Panc1 (cell line): ENCODE results near the gene ZNF764. TPM values are rescaled to one million over a fixed set of nuclear protein-coding genes. Genes with fewer than 3 reads are reported as not detected.

Source experiments
- ATAC-seq: fragments of 200-7000 bp; cut with Tn5 transposase; 2 replicates; pipeline ENCODE4 v1.9.1; 2020; ENCODE audit warnings: mild to moderate bottlenecking, moderate library complexity
- BruUV-seq: library from RNA; stranded (reverse); fragments of 400-500 nt; replicated peaks from 2 replicates; lab custom pipeline; 2021; lab: Mats Ljungman, UMichigan
- CTCF ChIA-PET: fragments of 300-600 bp; sonication (Branson Sonifier 250); formaldehyde crosslinking; loops from one replicate; lab custom pipeline; 2022; ENCODE audit warnings: antibody characterized with exemption; lab: Charles Lee
- POLR2A ChIA-PET: fragments of 300-600 bp; sonication (Branson Sonifier 250); formaldehyde crosslinking; loops from one replicate; lab custom pipeline; 2022; ENCODE audit warnings: antibody characterized with exemption; lab: Charles Lee
- DNase-seq: peaks from one replicate; pipeline ENCODE4 v3.0.0-alpha.2; 2010; ENCODE audit warnings: low read depth, low spot score
- H3K27ac ChIP-seq: 2 replicates; pipeline ENCODE4 v1.5.1; 2011; ENCODE audit warnings: mild to moderate bottlenecking, low read length, inconsistent platforms
- H3K27me3 ChIP-seq: fragments of 200-500 bp; sonication (Bioruptor generic); 2 replicates; pipeline ENCODE4 v1.6.0; 2014; ENCODE audit warnings: low read length, inconsistent platforms; ENCODE audit not compliant: control insufficient read depth, insufficient read depth
- H3K36me3 ChIP-seq: fragments of 200-500 bp; sonication (Bioruptor generic); 2 replicates; pipeline ENCODE4 v1.5.1; 2014; ENCODE audit warnings: inconsistent platforms, mild to moderate bottlenecking, low read length, moderate library complexity; ENCODE audit not compliant: control insufficient read depth, insufficient read depth
- H3K4me1 ChIP-seq: 2 replicates; pipeline ENCODE4 v1.5.1; 2011; ENCODE audit warnings: inconsistent platforms, mild to moderate bottlenecking, low read length, moderate library complexity; ENCODE audit not compliant: control insufficient read depth, insufficient read depth
- H3K4me3 ChIP-seq, 2 experiments: 2 replicates each; pipeline ENCODE4 v1.5.1; 2011 to 2012; ENCODE audit warnings: low read depth in 2 of 2, low read length in 2 of 2, mild to moderate bottlenecking in 2 of 2, inconsistent platforms in 1 of 2, moderate library complexity in 1 of 2
- H3K9me3 ChIP-seq: fragments of 200-500 bp; sonication (Bioruptor generic); 2 replicates; pipeline ENCODE4 v1.5.1; 2014; ENCODE audit warnings: low read depth, mild to moderate bottlenecking, inconsistent platforms, low read length, moderate library complexity; ENCODE audit not compliant: control insufficient read depth, insufficient read depth
- POLR2AphosphoS5 ChIP-seq: IDR thresholded peaks from 2 replicates; pipeline ENCODE4 v1.6.1; 2012; ENCODE audit warnings: mild to moderate bottlenecking, low read depth, low read length, moderate library complexity
- SIN3A ChIP-seq: IDR thresholded peaks from 2 replicates; pipeline ENCODE4 v1.6.1; 2012; ENCODE audit warnings: low read depth, mild to moderate bottlenecking, low read length, moderate library complexity, borderline replicate concordance; ENCODE audit not compliant: insufficient read depth
- TCF7L2 ChIP-seq: IDR thresholded peaks from 2 replicates; pipeline ENCODE4 v1.6.1; 2011; ENCODE audit warnings: mild to moderate bottlenecking, low read depth, low read length, inconsistent platforms
- in situ Hi-C: cut with HindIII; loops from 2 replicates; pipeline ENCODE4 v1.10.0; 2016; ENCODE audit warnings: low sequenced_read_pairs, low pct_unique_long_range_greater_than_20kb
- intact Hi-C: fragments of 100-400 bp; cut with micrococcal nuclease; formaldehyde crosslinking; loops from one replicate; pipeline ENCODE4 v1.10.0; 2022; ENCODE audit not compliant: unreplicated experiment
- total RNA-seq: library from RNA; stranded (reverse); gene quantifications from one replicate; pipeline ENCODE4 v1.2.1, GENCODE V29; 2021; ENCODE audit not compliant: unreplicated experiment
- TF ChIP-seq, protein P1 (sequence below), 2 experiments: IDR thresholded peaks; 2 replicates each; pipeline ENCODE4 v1.6.1; 2011 to 2012; ENCODE audit warnings: low read depth in 2 of 2, control low read depth in 1 of 2, low read length in 1 of 2, mild to moderate bottlenecking in 1 of 2, moderate library complexity in 1 of 2; ENCODE audit not compliant: insufficient read depth in 1 of 2
- TF ChIP-seq, protein P2 (sequence below): fragments of 450-650 bp; IDR thresholded peaks from 2 replicates; pipeline ENCODE4 v1.5.1; 2017; ENCODE audit warnings: mild to moderate bottlenecking

The ZNF764 gene
- total RNA-seq, 1 experiment from 2014 or later, result 16.7 TPM

DNA sequence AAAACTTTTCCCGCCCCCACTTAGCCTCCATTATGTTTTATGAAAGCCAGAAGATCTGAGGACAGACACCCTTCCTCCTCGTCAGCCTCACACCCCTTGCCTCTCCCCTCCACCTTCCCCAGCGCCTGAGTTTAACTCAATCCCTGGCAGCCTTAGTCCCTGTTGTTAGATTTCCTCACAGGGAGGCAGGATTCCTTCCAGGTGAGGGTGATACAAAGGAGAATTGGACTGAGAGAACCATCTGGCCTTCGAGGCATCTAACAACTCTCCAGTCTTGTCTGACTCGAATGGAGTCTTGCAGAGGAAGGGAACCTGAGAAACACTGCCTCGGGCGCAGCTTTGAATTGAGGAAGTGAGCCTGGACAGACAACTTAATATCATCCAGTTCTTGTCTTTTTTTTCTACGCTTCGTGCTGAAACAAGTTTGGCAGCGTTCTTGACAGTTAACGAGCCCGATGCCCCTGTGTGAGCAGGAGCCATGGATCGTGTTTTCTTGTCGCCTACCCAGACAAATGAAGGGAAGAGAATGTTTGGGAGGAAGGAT, 30.5 kb downstream of the ZNF764 start:
- CTCF ChIA-PET, result no interaction called here
- Histone ChIP-seq H3K27ac (peak overlapping the region; percentile 97), H3K4me1 (peaks cover 17% of the 10 kb centered on the region), H3K27me3 (no peaks in the 10 kb centered on the region), H3K4me3 (peak overlapping the region; percentile 44 to 69), H3K9me3 (no peaks in the 10 kb centered on the region), H3K36me3 (no peaks in the 10 kb centered on the region)
- no TSS peak for BruUV-seq
- TF ChIP-seq, protein P1, sequence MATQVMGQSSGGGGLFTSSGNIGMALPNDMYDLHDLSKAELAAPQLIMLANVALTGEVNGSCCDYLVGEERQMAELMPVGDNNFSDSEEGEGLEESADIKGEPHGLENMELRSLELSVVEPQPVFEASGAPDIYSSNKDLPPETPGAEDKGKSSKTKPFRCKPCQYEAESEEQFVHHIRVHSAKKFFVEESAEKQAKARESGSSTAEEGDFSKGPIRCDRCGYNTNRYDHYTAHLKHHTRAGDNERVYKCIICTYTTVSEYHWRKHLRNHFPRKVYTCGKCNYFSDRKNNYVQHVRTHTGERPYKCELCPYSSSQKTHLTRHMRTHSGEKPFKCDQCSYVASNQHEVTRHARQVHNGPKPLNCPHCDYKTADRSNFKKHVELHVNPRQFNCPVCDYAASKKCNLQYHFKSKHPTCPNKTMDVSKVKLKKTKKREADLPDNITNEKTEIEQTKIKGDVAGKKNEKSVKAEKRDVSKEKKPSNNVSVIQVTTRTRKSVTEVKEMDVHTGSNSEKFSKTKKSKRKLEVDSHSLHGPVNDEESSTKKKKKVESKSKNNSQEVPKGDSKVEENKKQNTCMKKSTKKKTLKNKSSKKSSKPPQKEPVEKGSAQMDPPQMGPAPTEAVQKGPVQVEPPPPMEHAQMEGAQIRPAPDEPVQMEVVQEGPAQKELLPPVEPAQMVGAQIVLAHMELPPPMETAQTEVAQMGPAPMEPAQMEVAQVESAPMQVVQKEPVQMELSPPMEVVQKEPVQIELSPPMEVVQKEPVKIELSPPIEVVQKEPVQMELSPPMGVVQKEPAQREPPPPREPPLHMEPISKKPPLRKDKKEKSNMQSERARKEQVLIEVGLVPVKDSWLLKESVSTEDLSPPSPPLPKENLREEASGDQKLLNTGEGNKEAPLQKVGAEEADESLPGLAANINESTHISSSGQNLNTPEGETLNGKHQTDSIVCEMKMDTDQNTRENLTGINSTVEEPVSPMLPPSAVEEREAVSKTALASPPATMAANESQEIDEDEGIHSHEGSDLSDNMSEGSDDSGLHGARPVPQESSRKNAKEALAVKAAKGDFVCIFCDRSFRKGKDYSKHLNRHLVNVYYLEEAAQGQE (IDR thresholded peaks at IDR 0.05; ENCODE audit: insufficient read depth in 1 of 2, low read depth in 2 of 2, low read length in 1 of 2), result no peak
- TF ChIP-seq, protein P2, sequence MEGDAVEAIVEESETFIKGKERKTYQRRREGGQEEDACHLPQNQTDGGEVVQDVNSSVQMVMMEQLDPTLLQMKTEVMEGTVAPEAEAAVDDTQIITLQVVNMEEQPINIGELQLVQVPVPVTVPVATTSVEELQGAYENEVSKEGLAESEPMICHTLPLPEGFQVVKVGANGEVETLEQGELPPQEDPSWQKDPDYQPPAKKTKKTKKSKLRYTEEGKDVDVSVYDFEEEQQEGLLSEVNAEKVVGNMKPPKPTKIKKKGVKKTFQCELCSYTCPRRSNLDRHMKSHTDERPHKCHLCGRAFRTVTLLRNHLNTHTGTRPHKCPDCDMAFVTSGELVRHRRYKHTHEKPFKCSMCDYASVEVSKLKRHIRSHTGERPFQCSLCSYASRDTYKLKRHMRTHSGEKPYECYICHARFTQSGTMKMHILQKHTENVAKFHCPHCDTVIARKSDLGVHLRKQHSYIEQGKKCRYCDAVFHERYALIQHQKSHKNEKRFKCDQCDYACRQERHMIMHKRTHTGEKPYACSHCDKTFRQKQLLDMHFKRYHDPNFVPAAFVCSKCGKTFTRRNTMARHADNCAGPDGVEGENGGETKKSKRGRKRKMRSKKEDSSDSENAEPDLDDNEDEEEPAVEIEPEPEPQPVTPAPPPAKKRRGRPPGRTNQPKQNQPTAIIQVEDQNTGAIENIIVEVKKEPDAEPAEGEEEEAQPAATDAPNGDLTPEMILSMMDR, result no peak
- TF ChIP-seq SIN3A (no peak), POLR2AphosphoS5 (no peak), TCF7L2 (no peak)
- in situ Hi-C loops (no loop called here), intact Hi-C loops (loop anchor here (10.0 kb wide), 1 partner anchor 83 kb away; the partner anchor contains the start of gene SEPHS2)
- ATAC-seq, result no peak; the same call in 1 of the 2 replicates
- POLR2A ChIA-PET, result no interaction called here
- no peak for DNase-seq

DNA sequence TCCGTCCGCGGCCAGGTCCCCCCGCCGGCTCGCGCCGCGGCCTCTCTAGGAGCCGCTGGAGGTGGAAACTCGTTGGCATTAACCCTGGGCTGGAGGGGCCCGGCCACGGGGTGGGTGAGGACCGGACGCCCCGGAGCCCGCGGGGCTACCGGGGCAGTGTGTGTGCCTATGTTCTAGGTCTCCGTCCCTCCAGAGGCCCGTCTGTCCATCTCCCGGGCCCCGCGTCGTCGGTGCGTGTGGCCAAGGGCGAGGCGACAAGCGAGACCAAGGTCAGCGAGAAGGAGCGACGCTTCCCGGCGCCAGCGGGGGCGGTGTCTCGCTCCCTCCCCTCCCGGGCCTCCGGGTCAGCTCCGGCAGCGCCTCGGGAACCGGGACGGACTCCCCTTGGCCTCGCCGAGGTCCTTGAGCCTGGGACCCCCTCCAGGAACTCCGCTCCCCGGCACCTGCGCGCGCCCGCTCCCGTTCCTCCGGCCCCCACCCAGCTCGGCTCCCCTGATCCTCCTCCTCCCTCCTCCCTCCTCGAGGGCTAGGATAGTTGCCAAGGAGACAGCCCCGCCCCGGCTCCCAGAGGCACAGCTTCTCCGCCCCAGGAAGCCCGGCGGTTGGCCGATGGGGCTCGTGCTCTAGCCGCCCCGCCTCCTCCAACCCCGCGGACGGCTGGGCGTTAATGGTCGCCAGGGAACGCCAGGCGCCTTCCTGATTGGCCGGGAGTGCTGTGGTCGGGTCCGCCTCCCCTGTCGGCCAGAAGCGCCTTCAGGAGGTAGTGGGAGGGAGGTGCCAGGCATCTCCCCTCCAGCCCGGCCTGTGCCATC, 31.1 kb downstream of the ZNF764 start:
- TF ChIP-seq SIN3A (peak; percentile 27; the same call in 1 of the 2 replicates), TCF7L2 (0 out of 2 replicates have a peak, but pooled peaks have one; percentile 16), POLR2AphosphoS5 (peak; percentile 89)
- TF ChIP-seq, protein P1 (IDR thresholded peaks at IDR 0.05; ENCODE audit: insufficient read depth in 1 of 2, low read depth in 2 of 2, low read length in 1 of 2), result no peak
- TF ChIP-seq, protein P2, result no peak
- in situ Hi-C loops (no loop called here), intact Hi-C loops (loop anchor here (10.0 kb wide), 1 partner anchor 82 kb away; the partner anchor contains the start of gene SEPHS2)
- H3K4me1 ChIP-seq, result peaks cover 17% of the 10 kb centered on the region
- BruUV-seq, result no TSS peak
- H3K27ac ChIP-seq, result peak overlapping the region; percentile 97
- H3K27me3 ChIP-seq, result no peaks in the 10 kb centered on the region
- CTCF ChIA-PET, result interaction anchor here (0.5 kb wide), 1 partner anchor 78 kb away, joined by 3 read pairs; no protein-coding TSS in a partner anchor
- POLR2A ChIA-PET, result no interaction called here
- no peaks in the 10 kb centered on the region for H3K36me3 ChIP-seq
- ATAC-seq (peak; percentile 95), DNase-seq (peak; percentile 82)
- H3K9me3 ChIP-seq, result no peaks in the 10 kb centered on the region
- peak overlapping the region; percentile 69 to 74 for H3K4me3 ChIP-seq
